Measurements from ENCODE around the gene TMEM39B.
A peak's percentile ranks its signal among the peaks of the same experiment; 100 is the strongest.
"Not testable (repeated sequence)": the region's sequence is repeated elsewhere in the genome, so short reads cannot be mapped to it uniquely, and the experiment has no call there.

Gene TMEM39B

GRCh38 chr1:32127409-32128198 is 54.9 kb downstream of the TMEM39B start:
- no peaks in the 10 kb centered on the region for H3K27me3 ChIP-seq (replicated peaks in 2 of 5; ENCODE audit: control insufficient read depth in 4 of 5, insufficient read depth in 5 of 5, low read length in 4 of 5)
- no peak overlapping the region for H3K4me3 ChIP-seq (ENCODE audit: control insufficient read depth in 1 of 7, extremely low read depth in 1 of 7, insufficient read depth in 4 of 7, low read depth in 2 of 7, low read length in 6 of 7)
- peaks cover 0 to 8% (median 4%) of the 10 kb centered on the region in 4 experiments for H3K36me3 ChIP-seq (ENCODE audit: control insufficient read depth in 4 of 4, insufficient read depth in 4 of 4, low read length in 3 of 4)
- POLR2A ChIA-PET = interaction anchor here (1.1 kb wide), 1 partner anchor 13 kb away, joined by 6 read pairs; no protein-coding TSS in a partner anchor
- DNase-seq = peak in 1 of 3 donors; percentile 43
- no peaks in the 10 kb centered on the region for H3K9me3 ChIP-seq (ENCODE audit: control extremely low read depth in 1 of 5, control insufficient read depth in 4 of 5, insufficient read depth in 2 of 5, low read depth in 1 of 5, low read length in 4 of 5)
- peaks cover 11 to 41% (median 19%) of the 10 kb centered on the region in 4 experiments for H3K4me1 ChIP-seq (ENCODE audit: control extremely low read depth in 1 of 4, control insufficient read depth in 4 of 4, insufficient read depth in 4 of 4, low read length in 3 of 4)
- CTCF ChIA-PET = interaction anchor here (0.9 to 2.0 kb wide), 10 partner anchors 8 to 133 kb away, joined by 3 to 5 read pairs (median 3); partner anchors contain the start of gene KPNA6
- H3K27ac ChIP-seq (ENCODE audit: insufficient read depth in 1 of 2, low read depth in 1 of 2, low read length in 2 of 2, poor library complexity in 1 of 2, severe bottlenecking in 2 of 2) = peak overlapping the region in 1 of 2 experiments; percentile 64
- 100% methylated on average over 2 of the region's 4 CpGs for WGBS (ENCODE audit: insufficient coverage)

DNA sequence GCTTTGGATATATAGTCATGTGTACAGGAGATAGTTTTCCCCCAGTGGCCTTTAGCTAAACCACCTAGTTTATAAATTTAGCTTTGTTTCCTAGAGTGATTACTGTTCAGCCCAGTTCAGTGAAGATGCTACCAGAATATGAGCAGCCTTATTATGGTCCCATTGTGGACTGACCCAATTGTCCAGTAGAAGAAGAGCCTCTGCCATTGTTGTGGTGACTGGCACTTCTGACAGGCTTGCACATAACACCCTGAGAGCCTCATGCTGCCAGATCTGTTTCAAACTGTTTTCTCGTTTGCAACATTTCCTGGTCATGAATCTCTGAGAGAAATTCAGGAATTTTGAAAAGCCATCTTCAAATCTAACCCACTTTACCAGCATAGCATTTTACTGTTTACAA is 55.7 kb downstream of the TMEM39B start:
- H3K4me3 ChIP-seq (ENCODE audit: control insufficient read depth in 1 of 7, extremely low read depth in 1 of 7, insufficient read depth in 4 of 7, low read depth in 2 of 7, low read length in 6 of 7) = peak overlapping the region in 1 of 7 experiments; percentile 13
- H3K4me1 ChIP-seq (ENCODE audit: control extremely low read depth in 1 of 4, control insufficient read depth in 4 of 4, insufficient read depth in 4 of 4, low read length in 3 of 4) = peaks cover 11 to 41% (median 16%) of the 10 kb centered on the region in 4 experiments
- peaks cover 0 to 8% (median 4%) of the 10 kb centered on the region in 4 experiments for H3K36me3 ChIP-seq (ENCODE audit: control insufficient read depth in 4 of 4, insufficient read depth in 4 of 4, low read length in 3 of 4)
- DNase-seq = no peak
- H3K9me3 ChIP-seq (ENCODE audit: control extremely low read depth in 1 of 5, control insufficient read depth in 4 of 5, insufficient read depth in 2 of 5, low read depth in 1 of 5, low read length in 4 of 5) = no peaks in the 10 kb centered on the region
- H3K27ac ChIP-seq (ENCODE audit: insufficient read depth in 1 of 2, low read depth in 1 of 2, low read length in 2 of 2, poor library complexity in 1 of 2, severe bottlenecking in 2 of 2) = peak overlapping the region in 1 of 2 experiments; percentile 51
- H3K27me3 ChIP-seq (replicated peaks in 2 of 5; ENCODE audit: control insufficient read depth in 4 of 5, insufficient read depth in 5 of 5, low read length in 4 of 5) = no peaks in the 10 kb centered on the region
- CTCF ChIA-PET = interaction anchor here (0.6 to 2.0 kb wide), 11 partner anchors 8 to 274 kb away, joined by 3 to 5 read pairs (median 3); partner anchors contain the start of gene KPNA6
- WGBS (ENCODE audit: insufficient coverage) = no CpG with 5 or more reads among the region's 1 CpG
- POLR2A ChIA-PET = interaction anchor here (1.1 kb wide), 1 partner anchor 12 kb away, joined by 6 read pairs; no protein-coding TSS in a partner anchor

GRCh38 chr1:32128964-32129363 is 56.2 kb downstream of the TMEM39B start:
- POLR2A ChIA-PET = interaction anchor here (1.1 kb wide), 1 partner anchor 12 kb away, joined by 6 read pairs; no protein-coding TSS in a partner anchor

DNA sequence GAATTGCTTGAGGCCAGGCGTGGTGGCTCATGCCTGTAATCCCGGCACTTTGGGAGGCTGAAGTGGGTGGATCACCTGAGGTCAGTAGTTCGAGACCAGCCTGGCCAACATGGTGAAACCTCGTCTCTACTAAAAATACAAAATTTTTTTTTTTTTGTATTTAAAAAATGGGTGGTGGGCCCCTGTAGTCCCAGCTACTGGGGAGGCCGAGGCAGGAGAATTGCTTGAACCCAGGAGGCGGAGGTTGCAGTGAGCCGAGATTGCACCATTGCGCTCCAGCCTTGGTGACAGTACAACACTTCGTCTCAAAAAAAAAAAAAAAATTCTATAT is 61.2 kb downstream of the TMEM39B start:
- H3K27ac ChIP-seq (ENCODE audit: insufficient read depth in 1 of 2, low read depth in 1 of 2, low read length in 2 of 2, poor library complexity in 1 of 2, severe bottlenecking in 2 of 2); H3K36me3 ChIP-seq (ENCODE audit: control insufficient read depth in 4 of 4, insufficient read depth in 4 of 4, low read length in 3 of 4); POLR2A ChIA-PET; H3K27me3 ChIP-seq (replicated peaks in 2 of 5; ENCODE audit: control insufficient read depth in 4 of 5, insufficient read depth in 5 of 5, low read length in 4 of 5); H3K9me3 ChIP-seq (ENCODE audit: control extremely low read depth in 1 of 5, control insufficient read depth in 4 of 5, insufficient read depth in 2 of 5, low read depth in 1 of 5, low read length in 4 of 5); DNase-seq; CTCF ChIA-PET; H3K4me3 ChIP-seq (ENCODE audit: control insufficient read depth in 1 of 7, extremely low read depth in 1 of 7, insufficient read depth in 4 of 7, low read depth in 2 of 7, low read length in 6 of 7): not testable (repeated sequence)
- no CpG with 5 or more reads among the region's 9 CpGs for WGBS (ENCODE audit: insufficient coverage)
- H3K4me1 ChIP-seq (ENCODE audit: control extremely low read depth in 1 of 4, control insufficient read depth in 4 of 4, insufficient read depth in 4 of 4, low read length in 3 of 4) = peaks cover under 1 to 22% (median 6%) of the 10 kb centered on the region in 4 experiments

More at GRCh38 chr1:32128964-32129363, 56.2 kb downstream of the TMEM39B start:
- H3K27me3 ChIP-seq (replicated peaks in 2 of 5; ENCODE audit: control insufficient read depth in 4 of 5, insufficient read depth in 5 of 5, low read length in 4 of 5) = no peaks in the 10 kb centered on the region
- H3K36me3 ChIP-seq (ENCODE audit: control insufficient read depth in 4 of 4, insufficient read depth in 4 of 4, low read length in 3 of 4) = peaks cover 0 to 8% (median 4%) of the 10 kb centered on the region in 4 experiments
- peak in 2 of 3 donors; percentile 40 to 55 for DNase-seq
- H3K4me1 ChIP-seq (ENCODE audit: control extremely low read depth in 1 of 4, control insufficient read depth in 4 of 4, insufficient read depth in 4 of 4, low read length in 3 of 4) = peaks cover 11 to 40% (median 16%) of the 10 kb centered on the region in 4 experiments
- H3K27ac ChIP-seq (ENCODE audit: insufficient read depth in 1 of 2, low read depth in 1 of 2, low read length in 2 of 2, poor library complexity in 1 of 2, severe bottlenecking in 2 of 2) = no peak overlapping the region
- H3K4me3 ChIP-seq (ENCODE audit: control insufficient read depth in 1 of 7, extremely low read depth in 1 of 7, insufficient read depth in 4 of 7, low read depth in 2 of 7, low read length in 6 of 7) = peak overlapping the region in 1 of 7 experiments; percentile 13
- CTCF ChIA-PET = interaction anchor here (0.6 to 2.0 kb wide), 8 partner anchors 7 to 273 kb away, joined by 3 to 5 read pairs (median 3); no protein-coding TSS in a partner anchor
- H3K9me3 ChIP-seq (ENCODE audit: control extremely low read depth in 1 of 5, control insufficient read depth in 4 of 5, insufficient read depth in 2 of 5, low read depth in 1 of 5, low read length in 4 of 5) = no peaks in the 10 kb centered on the region
- no CpG with 5 or more reads among the region's 1 CpG for WGBS (ENCODE audit: insufficient coverage)

GRCh38 chr1:32137111-32137510 is 64.4 kb downstream of the TMEM39B start:
- no peak overlapping the region for H3K4me3 ChIP-seq (ENCODE audit: control insufficient read depth in 1 of 7, extremely low read depth in 1 of 7, insufficient read depth in 4 of 7, low read depth in 2 of 7, low read length in 6 of 7)
- ChIA-PET CTCF (no interaction called here), POLR2A (no interaction called here)
- WGBS (ENCODE audit: insufficient coverage) = 98% methylated on average over 5 of the region's 5 CpGs
- DNase-seq = no peak
- no peaks in the 10 kb centered on the region for H3K9me3 ChIP-seq (ENCODE audit: control extremely low read depth in 1 of 5, control insufficient read depth in 4 of 5, insufficient read depth in 2 of 5, low read depth in 1 of 5, low read length in 4 of 5)
- H3K36me3 ChIP-seq (ENCODE audit: control insufficient read depth in 4 of 4, insufficient read depth in 4 of 4, low read length in 3 of 4) = peaks cover 0 to 1% (median 0%) of the 10 kb centered on the region in 4 experiments
- H3K27me3 ChIP-seq (replicated peaks in 2 of 5; ENCODE audit: control insufficient read depth in 4 of 5, insufficient read depth in 5 of 5, low read length in 4 of 5) = no peaks in the 10 kb centered on the region
- no peak overlapping the region for H3K27ac ChIP-seq (ENCODE audit: insufficient read depth in 1 of 2, low read depth in 1 of 2, low read length in 2 of 2, poor library complexity in 1 of 2, severe bottlenecking in 2 of 2)
- peaks cover under 1 to 20% (median 6%) of the 10 kb centered on the region in 4 experiments for H3K4me1 ChIP-seq (ENCODE audit: control extremely low read depth in 1 of 4, control insufficient read depth in 4 of 4, insufficient read depth in 4 of 4, low read length in 3 of 4)

DNA sequence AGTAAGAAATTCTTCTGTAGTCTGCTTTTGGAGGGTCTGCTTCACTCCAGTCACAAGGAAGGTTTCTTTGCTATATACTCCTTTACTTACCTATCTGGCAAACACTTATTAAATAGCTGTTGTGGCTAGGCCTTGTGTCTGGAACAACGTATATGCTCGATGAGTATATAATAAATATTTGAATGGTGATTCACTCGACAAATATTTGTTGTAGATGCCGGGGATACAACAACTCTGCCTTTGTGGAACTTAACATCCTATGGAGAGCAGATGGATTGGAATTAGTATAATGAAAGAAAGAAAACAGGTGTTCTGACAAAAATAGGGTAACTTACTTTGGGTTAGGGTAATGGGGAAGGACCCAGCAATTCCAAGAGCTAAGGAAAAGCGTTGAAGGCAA is 66.2 kb downstream of the TMEM39B start:
- WGBS (ENCODE audit: insufficient coverage) = 93% methylated on average over 3 of the region's 5 CpGs
- Histone ChIP-seq H3K27me3 (replicated peaks in 2 of 5; ENCODE audit: control insufficient read depth in 4 of 5, insufficient read depth in 5 of 5, low read length in 4 of 5) (no peaks in the 10 kb centered on the region), H3K9me3 (ENCODE audit: control extremely low read depth in 1 of 5, control insufficient read depth in 4 of 5, insufficient read depth in 2 of 5, low read depth in 1 of 5, low read length in 4 of 5) (no peaks in the 10 kb centered on the region), H3K4me1 (ENCODE audit: control extremely low read depth in 1 of 4, control insufficient read depth in 4 of 4, insufficient read depth in 4 of 4, low read length in 3 of 4) (peaks cover 4 to 14% (median 7%) of the 10 kb centered on the region in 4 experiments), H3K27ac (ENCODE audit: insufficient read depth in 1 of 2, low read depth in 1 of 2, low read length in 2 of 2, poor library complexity in 1 of 2, severe bottlenecking in 2 of 2) (no peak overlapping the region), H3K36me3 (ENCODE audit: control insufficient read depth in 4 of 4, insufficient read depth in 4 of 4, low read length in 3 of 4) (no peaks in the 10 kb centered on the region), H3K4me3 (ENCODE audit: control insufficient read depth in 1 of 7, extremely low read depth in 1 of 7, insufficient read depth in 4 of 7, low read depth in 2 of 7, low read length in 6 of 7) (no peak overlapping the region)
- ChIA-PET CTCF (interaction anchor here (0.8 to 1.5 kb wide), 4 partner anchors 10 to 30 kb away, joined by 3 to 5 read pairs (median 3); no protein-coding TSS in a partner anchor), POLR2A (no interaction called here)
- no peak for DNase-seq

Measured in common myeloid progenitor, CD34-positive (primary cell).